CD4-positive, alpha-beta T cell (primary cell): Measurements from ENCODE around the gene ROBO2. TPM values are rescaled to one million over a fixed set of nuclear protein-coding genes. Genes with fewer than 3 reads are reported as not detected.

Source experiments
- ATAC-seq: fragments of 200-7000 bp; cut with Tn5 transposase; one replicate; pipeline ENCODE4 v1.10.0; 2022; ENCODE audit warnings: mild to moderate bottlenecking; ENCODE audit not compliant: poor library complexity
- CTCF ChIA-PET: fragments of 350-600 bp; sonication (Branson Sonifier 250); formaldehyde crosslinking; loops from one replicate; lab custom pipeline; 2021; ENCODE audit warnings: antibody characterized with exemption, inconsistent platforms; lab: Charles Lee
- POLR2A ChIA-PET: fragments of 350-600 bp; sonication (Branson Sonifier 250); formaldehyde crosslinking; loops from one replicate; lab custom pipeline; 2021; ENCODE audit warnings: antibody characterized with exemption, inconsistent platforms; lab: Charles Lee
- DNase-seq, 14 experiments: peaks; one replicate each; pipeline ENCODE4 v3.0.0-alpha.2; 2013 to 2020; ENCODE audit warnings: mixed read lengths in 2 of 14
- H3K27ac ChIP-seq, 2 donors: one replicate each; pipeline versions ENCODE4 v1.5.1 to v1.7.0; 2013; ENCODE audit warnings: low read length in 2 of 2, low read depth in 1 of 2, mild to moderate bottlenecking in 1 of 2
- H3K27me3 ChIP-seq, 2 experiments: 1 replicate in 1 of 2; 2 replicates in 1 of 2; pipeline versions ENCODE4 v1.6.1 to v1.7.0; 2013; ENCODE audit warnings: low read length in 2 of 2, control low read depth in 1 of 2, mild to moderate bottlenecking in 1 of 2, moderate library complexity in 1 of 2; ENCODE audit not compliant: insufficient read depth in 2 of 2, control insufficient read depth in 1 of 2
- H3K36me3 ChIP-seq: one replicate; pipeline ENCODE4 v1.6.1; 2013; ENCODE audit warnings: low read length, control low read depth; ENCODE audit not compliant: insufficient read depth
- H3K4me1 ChIP-seq: one replicate; pipeline ENCODE4 v1.6.1; 2013; ENCODE audit warnings: low read length, control low read depth; ENCODE audit not compliant: insufficient read depth
- H3K4me3 ChIP-seq: one replicate; pipeline ENCODE4 v1.5.1; 2013; ENCODE audit warnings: mild to moderate bottlenecking, low read length, moderate library complexity
- H3K9me3 ChIP-seq, 2 experiments: 1 replicate in 1 of 2; 2 replicates in 1 of 2; pipeline versions ENCODE4 v1.6.1 to v1.7.0; 2013; ENCODE audit warnings: low read length in 2 of 2, mild to moderate bottlenecking in 2 of 2, control low read depth in 1 of 2, moderate library complexity in 1 of 2; ENCODE audit not compliant: control insufficient read depth in 1 of 2, insufficient read depth in 1 of 2
- H3K27ac Mint-ChIP-seq: one replicate; pipeline ENCODE4 v1.8.0; 2020; ENCODE audit warnings: mixed read lengths
- H3K27me3 Mint-ChIP-seq: one replicate; pipeline ENCODE4 v1.8.0; 2021; ENCODE audit warnings: mixed read lengths
- H3K36me3 Mint-ChIP-seq: one replicate; pipeline ENCODE4 v1.8.0; 2021; ENCODE audit warnings: low read depth, mixed read lengths
- H3K4me1 Mint-ChIP-seq: one replicate; pipeline ENCODE4 v1.8.0; 2021; ENCODE audit warnings: low read depth, mixed read lengths
- H3K4me3 Mint-ChIP-seq: one replicate; pipeline ENCODE4 v1.8.0; 2020; ENCODE audit warnings: mild to moderate bottlenecking, mixed read lengths
- H3K9me3 Mint-ChIP-seq: one replicate; pipeline ENCODE4 v1.8.0; 2020; ENCODE audit warnings: mixed read lengths
- intact Hi-C, 2 experiments: fragments of 100-400 bp; cut with DNase I in 1 of 2; cut with micrococcal nuclease in 1 of 2; formaldehyde crosslinking; loops; one replicate each; pipeline versions ENCODE4 v1.15.1 to v1.9.0; 2023 to 2025; cut with DNase I, micrococcal nuclease
- total RNA-seq, 174 experiments: library from RNA in 2 of 174; stranded (reverse) in 2 of 174; gene quantifications; one replicate each; pipeline ENCODE4 v1.2.3 and lab custom pipeline; 2021 to 2026
- TF ChIP-seq, protein P1 (sequence below): fragments of 200-600 bp; IDR thresholded peaks from one replicate; pipeline ENCODE4 v1.8.0; 2022; ENCODE audit warnings: antibody characterized with exemption, mild to moderate bottlenecking

Gene ROBO2
- total RNA-seq, 2 experiments from 2014 or later = not detected

DNA sequence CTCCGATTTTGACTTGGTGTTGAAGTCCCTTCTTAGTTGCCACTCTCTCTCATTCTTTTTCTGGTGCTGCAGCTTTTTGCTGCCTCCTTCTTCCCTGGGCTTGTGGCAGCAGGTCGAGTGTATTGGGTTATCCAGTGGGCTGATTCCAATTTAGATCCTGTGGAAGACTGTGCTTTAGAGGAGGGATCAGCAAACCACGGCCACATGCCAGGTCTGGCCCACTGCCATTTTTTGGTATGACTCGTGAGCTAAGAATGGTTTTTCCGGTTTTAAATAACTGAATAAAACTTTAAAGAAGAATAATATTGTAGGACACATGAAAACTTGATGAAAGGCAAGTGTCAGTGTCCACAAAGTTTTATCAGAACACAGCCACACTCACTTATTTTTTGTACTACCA is 330.5 kb downstream of the ROBO2 start:
- Mint-ChIP-seq H3K36me3 (no peaks in the 10 kb centered on the region), H3K4me1 (no peaks in the 10 kb centered on the region), H3K27ac (no peak overlapping the region), H3K9me3 (peaks cover 7% of the 10 kb centered on the region), H3K4me3 (no peak overlapping the region), H3K27me3 (no peaks in the 10 kb centered on the region)
- Histone ChIP-seq H3K4me1 (no peaks in the 10 kb centered on the region), H3K36me3 (no peaks in the 10 kb centered on the region), H3K27ac (no peak overlapping the region), H3K27me3 (no peaks in the 10 kb centered on the region), H3K9me3 (peaks cover 0 to 8% of the 10 kb centered on the region in 2 experiments), H3K4me3 (no peak overlapping the region)
- ChIA-PET POLR2A (no interaction called here), CTCF (no interaction called here)
- TF ChIP-seq, protein P1, sequence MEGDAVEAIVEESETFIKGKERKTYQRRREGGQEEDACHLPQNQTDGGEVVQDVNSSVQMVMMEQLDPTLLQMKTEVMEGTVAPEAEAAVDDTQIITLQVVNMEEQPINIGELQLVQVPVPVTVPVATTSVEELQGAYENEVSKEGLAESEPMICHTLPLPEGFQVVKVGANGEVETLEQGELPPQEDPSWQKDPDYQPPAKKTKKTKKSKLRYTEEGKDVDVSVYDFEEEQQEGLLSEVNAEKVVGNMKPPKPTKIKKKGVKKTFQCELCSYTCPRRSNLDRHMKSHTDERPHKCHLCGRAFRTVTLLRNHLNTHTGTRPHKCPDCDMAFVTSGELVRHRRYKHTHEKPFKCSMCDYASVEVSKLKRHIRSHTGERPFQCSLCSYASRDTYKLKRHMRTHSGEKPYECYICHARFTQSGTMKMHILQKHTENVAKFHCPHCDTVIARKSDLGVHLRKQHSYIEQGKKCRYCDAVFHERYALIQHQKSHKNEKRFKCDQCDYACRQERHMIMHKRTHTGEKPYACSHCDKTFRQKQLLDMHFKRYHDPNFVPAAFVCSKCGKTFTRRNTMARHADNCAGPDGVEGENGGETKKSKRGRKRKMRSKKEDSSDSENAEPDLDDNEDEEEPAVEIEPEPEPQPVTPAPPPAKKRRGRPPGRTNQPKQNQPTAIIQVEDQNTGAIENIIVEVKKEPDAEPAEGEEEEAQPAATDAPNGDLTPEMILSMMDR = no peak
- DNase-seq = no peak
- no peak for ATAC-seq
- intact Hi-C loops = no loop called here

DNA sequence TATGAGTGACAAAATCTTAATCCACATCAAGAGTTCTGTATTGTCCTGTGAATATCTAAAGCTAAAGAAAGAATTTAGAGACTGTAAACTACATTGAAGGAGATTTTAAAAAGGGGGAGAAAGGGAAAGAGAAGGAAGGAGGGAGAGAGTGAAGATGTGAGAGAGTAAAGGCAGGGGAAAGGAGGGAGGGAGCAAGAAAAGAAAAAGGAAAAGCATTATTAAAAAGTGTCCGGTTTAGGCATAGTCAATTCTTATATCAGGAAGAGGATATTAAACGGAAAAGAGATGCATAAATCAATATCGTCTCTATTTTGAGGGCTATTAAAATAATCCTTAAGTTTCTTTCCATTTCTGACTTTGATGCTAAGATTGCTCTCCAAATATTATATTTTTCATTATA is 332.1 kb downstream of the ROBO2 start:
- no peaks in the 10 kb centered on the region for H3K36me3 Mint-ChIP-seq
- ATAC-seq = no peak
- H3K9me3 Mint-ChIP-seq = peaks cover 10% of the 10 kb centered on the region
- H3K4me1 ChIP-seq = no peaks in the 10 kb centered on the region
- ChIA-PET CTCF (no interaction called here), POLR2A (no interaction called here)
- no peak overlapping the region for H3K27ac ChIP-seq
- no peaks in the 10 kb centered on the region for H3K36me3 ChIP-seq
- H3K27me3 Mint-ChIP-seq = no peaks in the 10 kb centered on the region
- H3K4me3 Mint-ChIP-seq = no peak overlapping the region
- no peak overlapping the region for H3K4me3 ChIP-seq
- no peaks in the 10 kb centered on the region for H3K4me1 Mint-ChIP-seq
- intact Hi-C loops = no loop called here
- peaks cover 0 to 8% of the 10 kb centered on the region in 2 experiments for H3K9me3 ChIP-seq
- no peak for DNase-seq
- TF ChIP-seq, protein P1 = no peak
- H3K27ac Mint-ChIP-seq = no peak overlapping the region
- no peaks in the 10 kb centered on the region for H3K27me3 ChIP-seq

DNA sequence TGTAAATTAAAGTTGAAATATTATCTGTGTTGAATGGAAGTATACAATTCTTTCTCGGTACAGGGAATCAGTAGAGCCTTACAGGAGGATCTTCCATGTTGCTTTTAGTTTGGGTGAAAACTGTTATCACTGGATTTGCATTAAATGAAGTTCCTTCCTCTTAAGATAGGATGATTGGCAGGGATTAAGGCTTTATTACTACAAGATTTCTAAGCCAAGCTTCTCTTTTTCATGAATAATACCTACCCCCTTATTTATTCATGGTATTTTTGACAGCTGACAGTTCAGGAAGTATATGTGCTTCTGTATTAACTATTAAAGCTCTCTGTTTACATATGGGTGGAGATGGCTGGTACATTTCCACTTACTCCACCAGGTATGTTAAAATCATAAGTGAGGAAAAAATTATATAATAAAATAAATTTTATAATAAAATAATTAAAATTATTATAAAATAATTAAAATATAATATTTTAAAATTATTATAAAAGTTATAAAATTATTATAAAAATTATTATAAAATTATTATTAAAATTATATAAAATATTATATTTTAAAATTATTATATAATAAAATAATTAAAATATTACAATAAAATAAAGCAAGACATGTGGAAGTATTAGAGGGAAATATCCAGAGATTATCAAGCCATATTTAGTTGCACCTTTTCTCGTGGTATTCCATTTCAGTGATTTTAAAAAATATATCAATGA is 332.9 kb downstream of the ROBO2 start:
- POLR2A ChIA-PET = no interaction called here
- peaks cover 0 to 8% of the 10 kb centered on the region in 2 experiments for H3K9me3 ChIP-seq
- no peak for DNase-seq
- H3K9me3 Mint-ChIP-seq = peaks cover 8% of the 10 kb centered on the region
- H3K4me1 Mint-ChIP-seq = no peaks in the 10 kb centered on the region
- no peaks in the 10 kb centered on the region for H3K36me3 Mint-ChIP-seq
- no peak overlapping the region for H3K4me3 ChIP-seq
- TF ChIP-seq, protein P1 = no peak
- no peak overlapping the region for H3K27ac ChIP-seq
- no peak for ATAC-seq
- no peaks in the 10 kb centered on the region for H3K27me3 Mint-ChIP-seq
- H3K27ac Mint-ChIP-seq = no peak overlapping the region
- H3K4me3 Mint-ChIP-seq = no peak overlapping the region
- CTCF ChIA-PET = no interaction called here
- no peaks in the 10 kb centered on the region for H3K4me1 ChIP-seq
- intact Hi-C loops = no loop called here
- H3K36me3 ChIP-seq = no peaks in the 10 kb centered on the region
- H3K27me3 ChIP-seq = no peaks in the 10 kb centered on the region
